Hepatocyte (in vitro differentiated cells): ENCODE measurements around the gene VWF. TPM values are rescaled to one million over a fixed set of nuclear protein-coding genes. Genes with fewer than 3 reads are reported as not detected.

ENCODE experiments used
- DNase-seq: peaks from one replicate; pipeline ENCODE4 v3.0.0-alpha.2; 2016; ENCODE audit warnings: low spot score
- H2AFZ ChIP-seq: fragments of 200-600 bp; sonication (generic); 2 replicates; pipeline ENCODE4 v1.6.0; 2016; ENCODE audit warnings: antibody characterized with exemption, mild to moderate bottlenecking
- H3K27ac ChIP-seq: fragments of 200-600 bp; sonication (generic); 2 replicates; pipeline ENCODE4 v1.5.1; 2016; ENCODE audit warnings: mild to moderate bottlenecking
- H3K27me3 ChIP-seq: fragments of 200-600 bp; sonication (generic); 2 replicates; pipeline ENCODE4 v1.6.1; 2016
- H3K36me3 ChIP-seq: fragments of 200-600 bp; sonication (generic); replicated peaks from 2 replicates; pipeline ENCODE4 v1.5.1; 2016; ENCODE audit warnings: low read depth; ENCODE audit not compliant: insufficient read depth
- H3K4me1 ChIP-seq: fragments of 200-600 bp; sonication (generic); 2 replicates; pipeline ENCODE4 v1.5.1; 2016; ENCODE audit warnings: mild to moderate bottlenecking, moderate library complexity; ENCODE audit not compliant: insufficient read depth
- H3K4me2 ChIP-seq: fragments of 200-600 bp; sonication (generic); 2 replicates; pipeline ENCODE4 v1.6.0; 2016
- H3K4me3 ChIP-seq: fragments of 200-600 bp; sonication (generic); 2 replicates; pipeline ENCODE4 v1.5.1; 2016; ENCODE audit warnings: mild to moderate bottlenecking
- H3K79me2 ChIP-seq: fragments of 200-600 bp; sonication (generic); 2 replicates; pipeline ENCODE4 v1.6.0; 2017; ENCODE audit warnings: mild to moderate bottlenecking
- H3K9me2 ChIP-seq: fragments of 200-600 bp; sonication (generic); replicated peaks from 2 replicates; pipeline ENCODE4 v1.6.0; 2017; ENCODE audit warnings: mild to moderate bottlenecking; ENCODE audit not compliant: insufficient read depth
- H3K9me3 ChIP-seq: fragments of 200-600 bp; sonication (generic); 2 replicates; pipeline ENCODE4 v1.5.1; 2016; ENCODE audit warnings: low read depth, mild to moderate bottlenecking
- H4K20me1 ChIP-seq: fragments of 200-600 bp; sonication (generic); 2 replicates; pipeline ENCODE4 v1.6.0; 2016; ENCODE audit warnings: mild to moderate bottlenecking; ENCODE audit not compliant: insufficient read depth, poor library complexity, severe bottlenecking
- EZH2 ChIP-seq: fragments of 200-600 bp; sonication (generic); IDR thresholded peaks from 2 replicates; pipeline ENCODE4 v1.6.1; 2016; ENCODE audit warnings: antibody characterized with exemption, mild to moderate bottlenecking, borderline replicate concordance
- EZH2phosphoT487 ChIP-seq: fragments of 200-600 bp; sonication (generic); IDR thresholded peaks from one replicate; pipeline ENCODE4 v1.6.1; 2018; ENCODE audit warnings: antibody characterized with exemption, mild to moderate bottlenecking, low read depth, moderate library complexity; ENCODE audit not compliant: unreplicated experiment, severe bottlenecking
- WGBS: methylation state at CpG from one replicate; pipeline ENCODE4 v1.1.6; 2016; ENCODE audit warnings: low lambda C conversion rate; ENCODE audit errors: missing lambda C conversion rate; 5-methylcytosine and 5-hydroxymethylcytosine counted together
- polyA plus RNA-seq: library from polyadenylated mRNA; unstranded; fragments of >200 nt; fragmentation: Nextera tagmentation; extraction: Ambion mirVana; gene quantifications from 2 replicates; pipeline ENCODE4 v1.2.1, GENCODE V29; 2016
- total RNA-seq: library from RNA; depleted of rRNA; stranded (reverse); fragments of >200 nt; gene quantifications from 2 replicates; pipeline ENCODE4 v1.2.3, GENCODE V29; 2014
- TF ChIP-seq, protein P1 (sequence below): fragments of 200-600 bp; sonication (generic); IDR thresholded peaks from 2 replicates; pipeline ENCODE4 v1.5.1; 2016; ENCODE audit warnings: antibody characterized with exemption, mild to moderate bottlenecking; ENCODE audit not compliant: poor library complexity

Gene VWF
- total and polyA plus RNA-seq, 2 experiments from 2014 or later = 0.20 to 0.77 TPM

DNA sequence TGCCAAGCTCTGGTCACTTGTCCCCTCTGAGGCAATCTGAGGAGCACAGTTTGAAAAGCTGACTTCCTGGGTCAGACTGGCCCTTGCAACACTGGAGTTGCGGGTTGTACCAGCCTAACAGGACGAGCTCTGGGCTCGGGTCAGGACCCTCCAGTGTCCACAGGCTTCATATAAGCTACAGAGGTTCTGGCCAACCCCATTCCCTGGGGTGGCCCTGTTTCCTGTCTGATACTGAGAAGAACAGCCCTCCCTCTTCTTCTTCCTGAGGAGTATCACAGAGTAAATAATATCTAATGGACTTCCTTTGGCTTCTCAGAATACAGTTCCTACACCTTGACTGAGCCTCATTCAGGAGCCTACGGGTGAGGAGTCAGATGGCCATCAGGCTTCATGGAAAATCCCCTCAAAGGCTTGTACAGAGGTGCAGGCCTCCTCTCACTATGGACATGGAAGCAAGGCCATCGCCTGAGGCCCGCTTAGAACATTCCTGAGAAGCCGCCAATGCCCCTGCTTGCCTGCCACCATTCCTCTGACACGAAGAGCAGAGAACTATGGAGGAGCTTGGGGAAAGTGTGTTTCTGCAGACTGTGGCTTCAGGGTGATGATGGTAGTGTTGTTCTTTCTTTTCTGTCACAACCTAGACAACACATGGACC lies 150.9 kb downstream of the VWF start:
- no peak for DNase-seq
- H3K9me3 ChIP-seq = no peaks in the 10 kb centered on the region
- no peak overlapping the region for H2AFZ ChIP-seq
- no peak overlapping the region for H3K4me2 ChIP-seq
- no peaks in the 10 kb centered on the region for H4K20me1 ChIP-seq
- H3K4me3 ChIP-seq = no peak overlapping the region
- peaks cover 7% of the 10 kb centered on the region for H3K27me3 ChIP-seq
- H3K79me2 ChIP-seq = no peaks in the 10 kb centered on the region
- 88% methylated on average over 8 of the region's 8 CpGs for WGBS
- H3K4me1 ChIP-seq = no peaks in the 10 kb centered on the region
- no peak overlapping the region for H3K27ac ChIP-seq
- no peaks in the 10 kb centered on the region for H3K36me3 ChIP-seq
- no peak for TF ChIP-seq EZH2
- TF ChIP-seq, protein P1, sequence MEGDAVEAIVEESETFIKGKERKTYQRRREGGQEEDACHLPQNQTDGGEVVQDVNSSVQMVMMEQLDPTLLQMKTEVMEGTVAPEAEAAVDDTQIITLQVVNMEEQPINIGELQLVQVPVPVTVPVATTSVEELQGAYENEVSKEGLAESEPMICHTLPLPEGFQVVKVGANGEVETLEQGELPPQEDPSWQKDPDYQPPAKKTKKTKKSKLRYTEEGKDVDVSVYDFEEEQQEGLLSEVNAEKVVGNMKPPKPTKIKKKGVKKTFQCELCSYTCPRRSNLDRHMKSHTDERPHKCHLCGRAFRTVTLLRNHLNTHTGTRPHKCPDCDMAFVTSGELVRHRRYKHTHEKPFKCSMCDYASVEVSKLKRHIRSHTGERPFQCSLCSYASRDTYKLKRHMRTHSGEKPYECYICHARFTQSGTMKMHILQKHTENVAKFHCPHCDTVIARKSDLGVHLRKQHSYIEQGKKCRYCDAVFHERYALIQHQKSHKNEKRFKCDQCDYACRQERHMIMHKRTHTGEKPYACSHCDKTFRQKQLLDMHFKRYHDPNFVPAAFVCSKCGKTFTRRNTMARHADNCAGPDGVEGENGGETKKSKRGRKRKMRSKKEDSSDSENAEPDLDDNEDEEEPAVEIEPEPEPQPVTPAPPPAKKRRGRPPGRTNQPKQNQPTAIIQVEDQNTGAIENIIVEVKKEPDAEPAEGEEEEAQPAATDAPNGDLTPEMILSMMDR = no peak
- no peak for TF ChIP-seq EZH2phosphoT487
- no peaks in the 10 kb centered on the region for H3K9me2 ChIP-seq

DNA sequence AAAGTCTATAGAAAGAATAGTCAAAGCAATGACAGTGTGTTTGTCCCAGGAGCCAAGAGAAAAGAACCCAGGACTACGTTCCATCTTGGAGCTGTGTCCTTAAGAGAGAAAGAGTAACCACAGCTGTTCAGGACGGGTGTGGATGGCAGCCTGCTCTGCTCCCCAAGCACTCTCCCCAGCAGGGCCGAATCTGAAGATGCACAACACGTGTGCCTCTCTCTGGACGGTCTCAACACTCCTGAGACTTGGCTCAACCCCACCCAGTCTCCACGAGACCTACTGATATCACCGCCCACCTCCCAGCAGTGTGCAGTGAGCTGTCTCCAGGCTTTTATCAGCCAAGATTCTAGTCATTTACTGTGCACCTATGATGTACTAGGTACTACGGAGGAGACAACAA lies 152.1 kb downstream of the VWF start:
- 85% methylated on average over 8 of the region's 8 CpGs for WGBS
- DNase-seq = no peak
- H3K79me2 ChIP-seq = no peaks in the 10 kb centered on the region

DNA sequence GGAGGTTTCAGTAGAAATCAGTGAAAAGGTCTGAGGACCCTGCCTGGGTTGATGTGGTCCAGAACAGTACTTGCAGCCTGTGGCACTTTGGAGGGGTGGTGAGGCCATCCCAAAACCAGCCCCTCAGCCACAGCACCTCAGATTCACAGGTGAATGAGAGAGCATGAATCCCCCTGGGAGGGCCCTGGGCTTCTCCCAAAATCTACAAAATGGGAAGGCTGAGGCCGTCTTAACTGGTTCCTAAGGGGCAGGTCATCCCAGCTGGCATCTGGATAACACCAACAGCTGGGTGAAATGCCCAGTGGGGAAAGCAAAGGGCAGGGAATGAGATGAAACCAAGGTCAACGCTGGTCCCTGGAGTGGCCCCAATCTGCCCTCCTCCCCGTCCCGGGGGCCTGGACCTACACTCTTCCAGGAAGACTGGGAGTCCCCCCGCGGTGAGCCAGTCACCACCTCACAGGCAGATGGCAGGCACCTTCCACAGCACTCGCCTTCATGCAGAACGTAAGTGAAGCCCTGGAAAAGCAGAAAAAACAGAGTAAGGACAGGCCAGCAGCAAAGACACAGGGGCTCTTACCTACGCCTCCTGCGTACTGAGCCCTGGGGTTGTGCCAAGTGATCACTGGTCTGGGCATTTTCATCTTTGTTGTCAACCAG lies 153.1 kb downstream of the VWF start:
- Histone ChIP-seq H3K27me3 (peaks cover 7% of the 10 kb centered on the region), H3K4me2 (no peak overlapping the region), H3K36me3 (no peaks in the 10 kb centered on the region), H3K4me1 (no peaks in the 10 kb centered on the region), H3K27ac (no peak overlapping the region), H3K9me3 (no peaks in the 10 kb centered on the region), H3K9me2 (no peaks in the 10 kb centered on the region), H3K4me3 (no peak overlapping the region), H2AFZ (no peak overlapping the region), H3K79me2 (no peaks in the 10 kb centered on the region), H4K20me1 (no peaks in the 10 kb centered on the region)
- DNase-seq = no peak
- WGBS = 89% methylated on average over 10 of the region's 10 CpGs
- TF ChIP-seq, protein P1 = no peak
- TF ChIP-seq EZH2 (no peak), EZH2phosphoT487 (no peak)

More for the DNA sequence above, 152.1 kb downstream of the VWF start:
- no peaks in the 10 kb centered on the region for H3K9me2 ChIP-seq
- TF ChIP-seq, protein P1 = no peak
- no peak for TF ChIP-seq EZH2phosphoT487
- no peaks in the 10 kb centered on the region for H3K9me3 ChIP-seq
- H2AFZ ChIP-seq = no peak overlapping the region
- peaks cover 7% of the 10 kb centered on the region for H3K27me3 ChIP-seq
- no peak overlapping the region for H3K27ac ChIP-seq
- H4K20me1 ChIP-seq = no peaks in the 10 kb centered on the region
- H3K4me2 ChIP-seq = no peak overlapping the region
- no peaks in the 10 kb centered on the region for H3K36me3 ChIP-seq
- no peaks in the 10 kb centered on the region for H3K4me1 ChIP-seq
- no peak overlapping the region for H3K4me3 ChIP-seq
